Heart left ventricle (tissue), 16 donors: Measurements from ENCODE around the gene SWI5. TPM values are rescaled to one million over a fixed set of nuclear protein-coding genes. Genes with fewer than 3 reads are reported as not detected.

ENCODE experiments used
- ATAC-seq, 4 donors: fragments of 200-7000 bp; cut with Tn5 transposase; one replicate each; pipeline ENCODE4 v1.9.1; 2020 to 2022; ENCODE audit warnings: moderate library complexity in 4 of 4, mild to moderate bottlenecking in 3 of 4, moderate number of reproducible peaks in 1 of 4
- DNase-seq, 5 donors: peaks; one replicate each; pipeline ENCODE4 v3.0.0-alpha.2; 2020
- H3K27ac ChIP-seq, 12 donors: fragments of 200-600 bp; sonication (generic) in 4 of 12; one replicate each; pipeline versions ENCODE4 v1.5.0 to v1.8.0; 2016 to 2022; ENCODE audit warnings: mild to moderate bottlenecking in 2 of 12
- H3K27me3 ChIP-seq, 9 donors: fragments of 200-600 bp; sonication (generic) in 2 of 9; one replicate each; pipeline versions ENCODE4 v1.5.1 to v1.8.0; 2016 to 2022; ENCODE audit warnings: mild to moderate bottlenecking in 3 of 9
- H3K36me3 ChIP-seq, 9 donors: fragments of 200-600 bp; sonication (generic) in 2 of 9; one replicate each; pipeline versions ENCODE4 v1.5.0 to v1.8.0; 2018 to 2022; ENCODE audit warnings: mild to moderate bottlenecking in 2 of 9
- H3K4me1 ChIP-seq, 12 donors: fragments of 200-600 bp; sonication (generic) in 4 of 12; one replicate each; pipeline versions ENCODE4 v1.5.0 to v1.8.0; 2016 to 2022; ENCODE audit warnings: mild to moderate bottlenecking in 3 of 12
- H3K4me3 ChIP-seq, 12 donors: fragments of 200-600 bp; sonication (generic) in 4 of 12; one replicate each; pipeline versions ENCODE4 v1.5.0 to v1.8.0; 2017 to 2022; ENCODE audit warnings: mild to moderate bottlenecking in 9 of 12, moderate library complexity in 4 of 12
- H3K9me3 ChIP-seq, 12 donors: fragments of 200-600 bp; sonication (generic) in 4 of 12; one replicate each; pipeline versions ENCODE4 v1.5.0 to v1.8.0; 2016 to 2022; ENCODE audit warnings: mild to moderate bottlenecking in 1 of 12
- POLR2A ChIP-seq, 2 donors: fragments of 450-650 bp; IDR thresholded peaks; one replicate each; pipeline ENCODE4 v1.6.1; 2017; ENCODE audit warnings: antibody characterized with exemption in 2 of 2, mild to moderate bottlenecking in 2 of 2, moderate library complexity in 2 of 2
- WGBS, 4 donors: extraction: QIAGEN DNeasy Blood & Tissue Kit in 2 of 4; methylation state at CpG; one replicate each; pipeline versions ENCODE4 v1.1.5 to v1.1.7; 2013 to 2018; 5-methylcytosine and 5-hydroxymethylcytosine counted together
- intact Hi-C, 10 donors: fragments of 100-400 bp; cut with DNase I; formaldehyde crosslinking; loops; one replicate each; pipeline versions ENCODE4 v1.11.1 to v1.14.2; 2022
- polyA plus RNA-seq, 2 donors: library from polyadenylated mRNA; stranded (reverse); fragments of 200-250 nt; gene quantifications; one replicate each; pipeline ENCODE4 v1.2.3, GENCODE V29; 2013
- total RNA-seq, 9 donors: library from RNA; depleted of rRNA in 2 of 9; stranded (reverse); fragments of >200 nt in 2 of 9; fragmentation: NEBNext Ultra II Directional in 3 of 9; extraction: Animal tissue kit (Norgen Biotek cat#: 25700) in 3 of 9; gene quantifications; one replicate each; pipeline versions ENCODE4 v1.1.0 to v1.2.4, GENCODE V29; 2016 to 2023
- TF ChIP-seq, protein P1 (sequence below), 12 donors: fragments of 200-600 bp; sonication (generic) in 4 of 12; IDR thresholded peaks; one replicate each; pipeline versions ENCODE4 v1.5.0 to v1.8.0; 2018 to 2022; ENCODE audit warnings: antibody characterized with exemption in 12 of 12, mild to moderate bottlenecking in 5 of 12
- donor health status: ischemic (EF 13 %, LVEDD 7.1; RV severe dilation, severe dysfunction).
- donor health status: healthy with polysubstance abuse.
- donor health status: DM: no; HTN: yes; CAD: no.
- donor health status: DM: no; HTN: no; CAD: no.
- donor health status: ischemic (EF 25% LVEDD 6.9; RV normal size, moderate dysfunction).
- donor health status: ischemic (EF 25% LVEDD 5.7; RV mildly dilated, moderate dysfunction).
- donor health status: healthy.
- donor health status: DM: yes; HTN: yes; CAD: no.
- donor health status: ischemic (EF 35%, LVEDD 5.7; RV mildly dilated, moderate dysfunction).
- donor health status: nonischemic (EF 11% LVEDD 7.7; RV severe dilation, severe dysfunction).
- donor health status: DM: yes; HTN: yes; CAD: no.
- donor health status: PGD.
- donor health status: ischemic (EF 29% LVEDD 5.4; RV normal size, mild dysfunction).
- donor health status: nonischemic (EF 23%, LVEDD 6.1; RV moderate dilation, normal function).

SWI5 gene
- total and polyA plus RNA-seq, 11 donors: 10.8 to 30.6 (median 18.8) TPM

DNA sequence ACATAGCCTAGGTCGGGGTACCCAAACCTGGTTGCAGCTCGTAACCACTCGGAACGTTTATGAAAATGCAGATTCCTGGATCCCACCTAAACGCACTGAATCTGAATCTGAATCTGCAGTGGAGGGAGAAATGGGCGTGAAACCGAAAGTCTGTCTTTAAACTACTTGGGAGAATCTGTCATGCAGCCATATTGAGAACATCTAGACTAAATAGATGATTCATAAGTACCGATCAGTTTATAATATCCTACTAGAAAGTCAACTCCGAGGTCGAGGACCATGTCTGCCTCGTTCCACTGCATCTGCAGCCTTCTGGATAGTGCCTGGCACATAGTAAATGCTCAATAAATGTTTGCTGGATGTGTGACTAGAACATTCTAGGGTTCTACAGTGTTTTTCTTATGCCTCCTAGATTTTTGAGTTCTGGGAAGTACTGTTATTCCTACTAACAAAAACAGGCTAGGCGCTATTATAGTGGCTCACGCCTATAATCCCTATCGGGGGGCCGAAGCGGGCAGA lies 47.2 kb downstream of the SWI5 start:
- intact Hi-C loops: loop anchor here in 2 of 10 donors (2.0 to 10.0 kb wide), 2 partner anchors 18 to 138 kb away; partner anchors contain the start of gene SLC27A4 (in 1 of the 2)
- Histone ChIP-seq H3K9me3 (no peaks in the 10 kb centered on the region), H3K4me1 (peaks cover 6 to 41% (median 29%) of the 10 kb centered on the region in 12 donors), H3K27me3 (no peaks in the 10 kb centered on the region), H3K4me3 (peak overlapping the region; percentile 62 to 98 (median 92)), H3K27ac (peak overlapping the region; percentile 84 to 98 (median 94)), H3K36me3 (peaks cover 0 to 63% (median 41%) of the 10 kb centered on the region in 9 donors)
- DNase-seq (no peak), ATAC-seq (no peak)
- 23 to 29% (median 26%) methylated on average over 16 of the region's 16 CpGs for WGBS, 4 donors
- TF ChIP-seq, protein P1, sequence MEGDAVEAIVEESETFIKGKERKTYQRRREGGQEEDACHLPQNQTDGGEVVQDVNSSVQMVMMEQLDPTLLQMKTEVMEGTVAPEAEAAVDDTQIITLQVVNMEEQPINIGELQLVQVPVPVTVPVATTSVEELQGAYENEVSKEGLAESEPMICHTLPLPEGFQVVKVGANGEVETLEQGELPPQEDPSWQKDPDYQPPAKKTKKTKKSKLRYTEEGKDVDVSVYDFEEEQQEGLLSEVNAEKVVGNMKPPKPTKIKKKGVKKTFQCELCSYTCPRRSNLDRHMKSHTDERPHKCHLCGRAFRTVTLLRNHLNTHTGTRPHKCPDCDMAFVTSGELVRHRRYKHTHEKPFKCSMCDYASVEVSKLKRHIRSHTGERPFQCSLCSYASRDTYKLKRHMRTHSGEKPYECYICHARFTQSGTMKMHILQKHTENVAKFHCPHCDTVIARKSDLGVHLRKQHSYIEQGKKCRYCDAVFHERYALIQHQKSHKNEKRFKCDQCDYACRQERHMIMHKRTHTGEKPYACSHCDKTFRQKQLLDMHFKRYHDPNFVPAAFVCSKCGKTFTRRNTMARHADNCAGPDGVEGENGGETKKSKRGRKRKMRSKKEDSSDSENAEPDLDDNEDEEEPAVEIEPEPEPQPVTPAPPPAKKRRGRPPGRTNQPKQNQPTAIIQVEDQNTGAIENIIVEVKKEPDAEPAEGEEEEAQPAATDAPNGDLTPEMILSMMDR (IDR thresholded peaks at IDR 0.05): no peak
- TF ChIP-seq POLR2A (IDR thresholded peaks at IDR 0.05): no peak

DNA sequence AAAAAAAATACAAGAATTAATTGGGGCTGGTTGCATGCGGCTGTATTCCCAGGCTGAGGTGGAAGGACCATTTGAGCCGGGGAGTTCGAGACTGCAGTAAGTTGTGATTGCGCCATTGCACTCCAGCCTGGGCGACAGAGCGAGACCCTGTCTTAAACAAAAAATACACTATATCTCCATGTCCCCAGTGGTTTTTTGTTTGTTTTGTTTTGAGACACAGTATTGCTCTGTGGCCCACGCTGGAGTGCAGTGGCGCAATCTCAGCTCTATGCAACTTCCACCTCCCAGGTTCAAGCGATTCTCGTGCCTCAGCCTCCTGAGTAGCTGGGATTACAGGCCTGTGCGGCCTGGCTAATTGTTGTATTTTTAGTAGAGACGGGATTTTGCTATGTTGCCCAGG lies 47.7 kb downstream of the SWI5 start:
- Histone ChIP-seq H3K4me3 (peak overlapping the region in 10 of 12 donors; percentile 62 to 98 (median 90)), H3K4me1 (peaks cover 6 to 41% (median 29%) of the 10 kb centered on the region in 12 donors), H3K27ac (no peak overlapping the region), H3K27me3 (no peaks in the 10 kb centered on the region), H3K36me3 (peaks cover 0 to 63% (median 41%) of the 10 kb centered on the region in 9 donors), H3K9me3 (no peaks in the 10 kb centered on the region)
- ATAC-seq (no peak), DNase-seq (no peak)
- TF ChIP-seq, protein P1 (IDR thresholded peaks at IDR 0.05): no peak
- no peak for TF ChIP-seq POLR2A (IDR thresholded peaks at IDR 0.05)
- 88 to 90% (median 88%) methylated on average over 12 of the region's 12 CpGs for WGBS, 4 donors
- intact Hi-C loops: loop anchor here in 2 of 10 donors (2.0 to 10.0 kb wide), 2 partner anchors 17 to 139 kb away; partner anchors contain the start of gene SLC27A4 (in 1 of the 2)

- no peak for ATAC-seq
- Histone ChIP-seq H3K4me3 (no peak overlapping the region), H3K27me3 (no peaks in the 10 kb centered on the region), H3K4me1 (peaks cover 6 to 41% (median 29%) of the 10 kb centered on the region in 12 donors), H3K9me3 (no peaks in the 10 kb centered on the region), H3K36me3 (peaks cover 0 to 63% (median 43%) of the 10 kb centered on the region in 9 donors), H3K27ac (no peak overlapping the region)
- TF ChIP-seq, protein P1 (IDR thresholded peaks at IDR 0.05): no peak
- no peak for TF ChIP-seq POLR2A (IDR thresholded peaks at IDR 0.05)
- intact Hi-C loops: loop anchor here in 1 of 10 donors (10.0 kb wide), 1 partner anchor 140 kb away; no protein-coding TSS in a partner anchor
- DNase-seq: no peak
- 67 to 100% (median 90%) methylated on average over 1 of the region's 1 CpG for WGBS, 4 donors
Measured at GRCh38 chr9:128324401-128324800, 48.3 kb downstream of the SWI5 start.

GRCh38 chr9:128325629-128326028 lies 49.6 kb downstream of the SWI5 start:
- Histone ChIP-seq H3K9me3 (no peaks in the 10 kb centered on the region), H3K27ac (peak overlapping the region in 2 of 12 donors; percentile 7 to 28), H3K4me1 (peaks cover 6 to 41% (median 29%) of the 10 kb centered on the region in 12 donors), H3K36me3 (peaks cover 0 to 60% (median 39%) of the 10 kb centered on the region in 9 donors), H3K4me3 (no peak overlapping the region), H3K27me3 (no peaks in the 10 kb centered on the region)
- DNase-seq (no peak), ATAC-seq (no peak)
- TF ChIP-seq POLR2A (IDR thresholded peaks at IDR 0.05): no peak
- TF ChIP-seq, protein P1 (IDR thresholded peaks at IDR 0.05): no peak
- 68 to 73% (median 69%) methylated on average over 12 to 13 of the region's 13 CpGs for WGBS, 4 donors
- intact Hi-C loops: loop anchor here in 1 of 10 donors (10.0 kb wide), 1 partner anchor 141 kb away; no protein-coding TSS in a partner anchor
